Middle frontal gyrus (tissue), 1 donor: ENCODE data around the gene SFTPB.
"Not testable (repeated sequence)": the region's sequence is repeated elsewhere in the genome, so short reads cannot be mapped to it uniquely, and the experiment has no call there.

ENCODE experiments used
- DNase-seq: peaks from one replicate; pipeline ENCODE4 v3.0.0-alpha.2; 2015; ENCODE audit warnings: low spot score; ENCODE audit errors: extremely low spot score

The SFTPB gene

GRCh38 chr2:85657399-85657798 is 10.6 kb downstream of the SFTPB start:
- not testable (repeated sequence) for DNase-seq

- DNase-seq = no peak
Measured at GRCh38 chr2:85656468-85656867, 11.5 kb downstream of the SFTPB start.

- no peak for DNase-seq
Measured at GRCh38 chr2:85655961-85656417, 12.0 kb downstream of the SFTPB start.

- DNase-seq = no peak
Measured at GRCh38 chr2:85653996-85654395, 14.0 kb downstream of the SFTPB start.

GRCh38 chr2:85652056-85652455 is 15.9 kb downstream of the SFTPB start:
- no peak for DNase-seq

- DNase-seq = no peak
Measured at GRCh38 chr2:85651097-85651496, 16.9 kb downstream of the SFTPB start.

GRCh38 chr2:85650456-85650855 is 17.5 kb downstream of the SFTPB start:
- DNase-seq = no peak

GRCh38 chr2:85649201-85650190 is 18.5 kb downstream of the SFTPB start:
- no peak for DNase-seq

- DNase-seq = no peak
Measured at GRCh38 chr2:85648619-85649018, 19.4 kb downstream of the SFTPB start.

- DNase-seq = no peak
Measured at GRCh38 chr2:85647823-85648526, 20.0 kb downstream of the SFTPB start.

- no peak for DNase-seq
Measured at GRCh38 chr2:85646166-85646565, 21.8 kb downstream of the SFTPB start.

GRCh38 chr2:85644909-85645308 is 23.1 kb downstream of the SFTPB start:
- DNase-seq = no peak

- no peak for DNase-seq
Measured at GRCh38 chr2:85642725-85643124, 25.3 kb downstream of the SFTPB start.

GRCh38 chr2:85635636-85636035 is 32.4 kb downstream of the SFTPB start:
- DNase-seq = no peak

GRCh38 chr2:85635011-85635410 is 33.0 kb downstream of the SFTPB start:
- no peak for DNase-seq

GRCh38 chr2:85631316-85631715 is 36.7 kb downstream of the SFTPB start:
- DNase-seq = no peak

GRCh38 chr2:85628658-85629057 is 39.3 kb downstream of the SFTPB start:
- no peak for DNase-seq

GRCh38 chr2:85623991-85624390 is 44.0 kb downstream of the SFTPB start:
- no peak for DNase-seq

- no peak for DNase-seq
Measured at GRCh38 chr2:85621338-85621737, 46.7 kb downstream of the SFTPB start.

- no peak for DNase-seq
Measured at GRCh38 chr2:85619617-85620016, 48.4 kb downstream of the SFTPB start.

- DNase-seq = not testable (repeated sequence)
Measured at GRCh38 chr2:85617723-85618122, 50.3 kb downstream of the SFTPB start.

GRCh38 chr2:85615413-85615728 is 52.6 kb downstream of the SFTPB start:
- DNase-seq = no peak
